ENCODE data around the gene SNAI3. TPM values are rescaled to one million over a fixed set of nuclear protein-coding genes. Genes with fewer than 3 reads are reported as not detected.

Gene SNAI3
- total RNA-seq, 3 donors from 2014 or later, result 0.28 to 0.82 (median 0.55) TPM

DNA sequence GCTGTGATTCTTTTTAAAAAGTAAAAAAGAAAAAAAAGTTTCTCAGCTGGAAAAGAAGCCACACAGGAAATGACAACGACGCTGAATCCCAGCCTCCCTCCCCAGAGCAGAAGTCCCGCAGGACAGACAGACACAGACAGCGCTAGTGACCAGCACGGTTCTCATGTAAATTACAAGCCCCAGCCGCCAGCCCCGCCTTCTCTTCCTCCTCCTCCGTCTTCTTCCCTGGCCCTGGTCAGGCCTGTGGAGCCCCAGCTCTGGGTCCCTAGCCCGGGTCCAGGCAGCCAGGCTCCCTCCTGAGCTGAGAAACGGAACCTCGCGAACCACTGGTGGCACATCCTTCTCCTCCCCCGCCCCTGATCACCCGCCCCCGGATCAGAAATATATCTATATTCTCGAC, 54.9 kb downstream of the SNAI3 start:
- intact Hi-C loops (cut with DNase I, micrococcal nuclease), result no loop called here
- peaks cover 10% of the 10 kb centered on the region for H3K4me1 ChIP-seq (ENCODE audit: low read depth)
- ATAC-seq (no peak), DNase-seq (no peak)
- TF ChIP-seq, protein P1, sequence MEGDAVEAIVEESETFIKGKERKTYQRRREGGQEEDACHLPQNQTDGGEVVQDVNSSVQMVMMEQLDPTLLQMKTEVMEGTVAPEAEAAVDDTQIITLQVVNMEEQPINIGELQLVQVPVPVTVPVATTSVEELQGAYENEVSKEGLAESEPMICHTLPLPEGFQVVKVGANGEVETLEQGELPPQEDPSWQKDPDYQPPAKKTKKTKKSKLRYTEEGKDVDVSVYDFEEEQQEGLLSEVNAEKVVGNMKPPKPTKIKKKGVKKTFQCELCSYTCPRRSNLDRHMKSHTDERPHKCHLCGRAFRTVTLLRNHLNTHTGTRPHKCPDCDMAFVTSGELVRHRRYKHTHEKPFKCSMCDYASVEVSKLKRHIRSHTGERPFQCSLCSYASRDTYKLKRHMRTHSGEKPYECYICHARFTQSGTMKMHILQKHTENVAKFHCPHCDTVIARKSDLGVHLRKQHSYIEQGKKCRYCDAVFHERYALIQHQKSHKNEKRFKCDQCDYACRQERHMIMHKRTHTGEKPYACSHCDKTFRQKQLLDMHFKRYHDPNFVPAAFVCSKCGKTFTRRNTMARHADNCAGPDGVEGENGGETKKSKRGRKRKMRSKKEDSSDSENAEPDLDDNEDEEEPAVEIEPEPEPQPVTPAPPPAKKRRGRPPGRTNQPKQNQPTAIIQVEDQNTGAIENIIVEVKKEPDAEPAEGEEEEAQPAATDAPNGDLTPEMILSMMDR (IDR thresholded peaks at IDR 0.05), result no peak
- no peaks in the 10 kb centered on the region for H3K9me3 ChIP-seq
- H3K4me3 ChIP-seq, result no peak overlapping the region
- no peaks in the 10 kb centered on the region for H3K36me3 ChIP-seq (ENCODE audit: low read depth)

DNA sequence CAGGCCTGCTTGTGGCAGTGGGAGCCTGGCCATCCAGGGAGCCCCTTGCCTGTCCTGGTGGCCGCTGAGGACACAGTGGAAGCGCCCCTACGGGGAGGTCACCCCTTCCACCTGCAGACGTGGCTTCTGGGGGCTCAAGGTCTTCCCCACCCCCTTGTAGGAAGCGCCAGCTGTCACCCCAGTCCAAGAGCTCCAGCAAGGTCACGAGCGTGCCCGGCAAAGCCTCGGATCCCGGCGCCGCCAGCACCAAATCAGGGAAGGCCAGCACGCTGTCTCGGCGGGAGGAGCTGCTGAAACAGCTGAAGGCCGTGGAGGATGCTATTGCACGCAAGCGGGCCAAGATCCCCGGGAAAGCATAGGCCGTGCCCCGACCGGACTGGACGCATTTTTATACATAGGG, 55.4 kb downstream of the SNAI3 start:
- intact Hi-C loops (cut with DNase I, micrococcal nuclease), result no loop called here
- H3K36me3 ChIP-seq (ENCODE audit: low read depth), result no peaks in the 10 kb centered on the region
- TF ChIP-seq, protein P1 (IDR thresholded peaks at IDR 0.05), result no peak
- no peak overlapping the region for H3K4me3 ChIP-seq
- no peak for DNase-seq
- no peak for ATAC-seq
- no peaks in the 10 kb centered on the region for H3K9me3 ChIP-seq
- peaks cover 10% of the 10 kb centered on the region for H3K4me1 ChIP-seq (ENCODE audit: low read depth)

DNA sequence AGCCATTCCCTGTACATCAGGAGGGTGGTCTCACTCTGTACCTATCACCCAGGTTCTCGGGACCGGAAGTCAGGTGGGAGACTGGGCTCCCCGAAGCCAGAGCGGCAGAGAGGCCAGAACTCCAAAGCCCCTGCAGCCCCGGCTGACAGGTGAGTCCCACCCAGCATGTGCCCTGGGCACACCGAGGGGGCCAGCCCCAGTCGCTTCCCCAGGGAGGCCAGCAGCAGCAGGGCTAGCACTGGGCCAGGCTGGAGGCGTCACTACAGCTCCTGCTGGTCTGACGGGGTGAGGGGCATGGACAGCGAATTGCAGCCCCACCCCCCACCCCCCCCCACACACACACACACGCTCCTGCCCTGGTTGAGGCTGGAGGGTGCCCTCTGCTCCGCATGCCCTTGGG, 55.9 kb downstream of the SNAI3 start:
- TF ChIP-seq, protein P1 (IDR thresholded peaks at IDR 0.05), result no peak
- Histone ChIP-seq H3K36me3 (ENCODE audit: low read depth) (no peaks in the 10 kb centered on the region), H3K9me3 (no peaks in the 10 kb centered on the region), H3K4me3 (no peak overlapping the region), H3K4me1 (ENCODE audit: low read depth) (peaks cover 10% of the 10 kb centered on the region)
- ATAC-seq (no peak), DNase-seq (no peak)
- intact Hi-C loops (cut with DNase I, micrococcal nuclease), result no loop called here

DNA sequence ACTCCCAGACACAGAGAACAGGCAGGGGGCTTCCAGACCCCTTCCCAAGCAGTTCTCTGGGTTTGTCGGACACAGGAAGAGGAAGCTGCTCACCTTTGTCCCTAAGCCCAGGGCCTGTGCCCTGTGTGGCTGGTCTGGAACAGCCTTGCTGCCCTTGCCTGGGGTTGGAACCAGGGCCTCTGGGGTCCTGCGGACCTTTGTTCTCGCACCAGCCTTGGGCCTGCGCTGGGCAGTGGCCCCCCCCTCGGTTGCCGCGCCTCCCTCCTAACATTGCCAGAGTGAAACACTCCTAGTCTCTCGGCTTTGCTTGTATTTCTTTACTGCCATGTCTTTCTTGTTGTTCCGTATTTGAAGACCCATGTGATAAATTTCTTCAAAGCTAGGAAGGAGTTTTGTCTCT, 56.5 kb downstream of the SNAI3 start:
- ATAC-seq (no peak), DNase-seq (no peak)
- Histone ChIP-seq H3K4me3 (no peak overlapping the region), H3K9me3 (no peaks in the 10 kb centered on the region), H3K4me1 (ENCODE audit: low read depth) (peaks cover 9% of the 10 kb centered on the region), H3K36me3 (ENCODE audit: low read depth) (no peaks in the 10 kb centered on the region)
- intact Hi-C loops (cut with DNase I, micrococcal nuclease), result no loop called here
- TF ChIP-seq, protein P1 (IDR thresholded peaks at IDR 0.05), result no peak

DNA sequence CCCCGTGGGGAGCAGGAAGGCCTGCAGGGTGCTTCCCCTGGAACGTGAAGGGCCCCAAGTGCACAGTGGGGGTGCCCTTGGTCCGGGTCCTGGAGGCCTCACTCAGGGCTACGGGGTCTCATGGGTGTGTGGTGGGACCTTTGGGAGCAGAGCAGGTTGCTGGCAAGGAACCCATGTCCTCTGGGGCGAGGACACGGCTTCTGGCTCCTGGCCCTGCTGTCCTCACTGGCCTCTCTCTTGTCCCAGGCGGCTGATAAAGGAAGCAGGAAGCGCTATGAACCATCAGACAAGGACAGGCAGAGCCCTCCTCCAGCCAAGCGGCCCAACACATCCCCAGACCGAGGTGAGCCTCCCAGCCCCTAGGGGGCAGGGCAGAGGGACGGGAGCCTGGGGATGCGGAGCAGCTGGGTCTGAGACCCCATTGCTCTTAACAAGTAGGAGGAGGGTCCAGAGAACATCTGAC, 57.8 kb downstream of the SNAI3 start:
- H3K36me3 ChIP-seq (ENCODE audit: low read depth), result peaks cover 6% of the 10 kb centered on the region

More for the DNA sequence above, 57.8 kb downstream of the SNAI3 start:
- Histone ChIP-seq H3K4me3 (no peak overlapping the region), H3K9me3 (no peaks in the 10 kb centered on the region), H3K4me1 (ENCODE audit: low read depth) (no peaks in the 10 kb centered on the region)
- TF ChIP-seq, protein P1 (IDR thresholded peaks at IDR 0.05), result no peak
- ATAC-seq (peak; percentile 12), DNase-seq (no peak)
- intact Hi-C loops (cut with DNase I, micrococcal nuclease), result no loop called here

Small RNA genes within 50 kb of the gene (microRNA-seq; reads per million reads assigned to microRNA genes)
- not detected for gene MIR4722

Other genes starting within 250 kb of the SNAI3 start
- 10 to 100 TPM in 1 of 3 donors, 1 to 10 TPM in 2; 5.2 to 10.3 (median 7.2) TPM for gene ZFPM1, start 233.2 kb downstream of the SNAI3 start, total RNA-seq
- 10 to 100 TPM; 37.4 to 54.8 (median 48.1) TPM for gene ZC3H18, start 116.1 kb downstream of the SNAI3 start, total RNA-seq
- not detected for gene IL17C, start 47.9 kb downstream of the SNAI3 start, total RNA-seq
- gene CYBA, start 35.5 kb downstream of the SNAI3 start, total RNA-seq, result 100 to 1,000 TPM; 150 to 316 (median 184) TPM
- 10 to 100 TPM; 42.7 to 89.5 (median 72.5) TPM for gene MVD, start 23.4 kb downstream of the SNAI3 start, total RNA-seq
- 10 to 100 TPM in 2 of 3 donors, 1 to 10 TPM in 1; 9.5 to 22.8 (median 15.1) TPM for gene RNF166, start 19.9 kb upstream of the SNAI3 start, total RNA-seq
- 10 to 100 TPM in 2 of 3 donors, 1 to 10 TPM in 1; 9.6 to 16.1 (median 13.6) TPM for gene CTU2, start 20.0 kb upstream of the SNAI3 start, total RNA-seq
- gene PIEZO1, start 98.7 kb upstream of the SNAI3 start, total RNA-seq, result 100 to 1,000 TPM in 2 of 3 donors, 10 to 100 TPM in 1; 71.4 to 218 (median 129) TPM
- 10 to 100 TPM in 1 of 3 donors, 1 to 10 TPM in 2; 2.9 to 20.9 (median 7.6) TPM for gene CDT1, start 117.3 kb upstream of the SNAI3 start, total RNA-seq
- gene APRT, start 125.4 kb upstream of the SNAI3 start, total RNA-seq, result 100 to 1,000 TPM in 2 of 3 donors, 10 to 100 TPM in 1; 76.5 to 185 (median 113) TPM
- gene GALNS, start 170.4 kb upstream of the SNAI3 start, total RNA-seq, result 10 to 100 TPM; 37.4 to 65.3 (median 44.0) TPM
- 10 to 100 TPM; 30.6 to 57.9 (median 40.7) TPM for gene TRAPPC2L, start 170.6 kb upstream of the SNAI3 start, total RNA-seq
- gene PABPN1L, start 180.2 kb upstream of the SNAI3 start, total RNA-seq, result not detected

Measured in mucosa of descending colon (tissue), 3 donors.